Loucy (cell line): ENCODE measurements around the gene SLC2A4RG.

Source experiments
- H2AFZ ChIP-seq: fragments of 200-600 bp; sonication (generic); 2 replicates; pipeline ENCODE4 v1.6.0; 2016; ENCODE audit warnings: antibody characterized with exemption, mild to moderate bottlenecking, low read length, moderate library complexity
- H3F3A ChIP-seq: fragments of 200-600 bp; 2 replicates; pipeline ENCODE4 v1.6.0; 2016; ENCODE audit warnings: antibody characterized with exemption, low read depth, mild to moderate bottlenecking
- H3K27me3 ChIP-seq: fragments of 200-600 bp; sonication (generic); 2 replicates; pipeline ENCODE4 v1.6.1; 2014; ENCODE audit warnings: low read length, mild to moderate bottlenecking; ENCODE audit not compliant: insufficient read depth, poor library complexity, severe bottlenecking
- H3K36me3 ChIP-seq: fragments of 200-600 bp; sonication (generic); 2 replicates; pipeline ENCODE4 v1.6.1; 2016; ENCODE audit warnings: low read length; ENCODE audit not compliant: insufficient read depth
- H3K4me1 ChIP-seq: fragments of 200-600 bp; sonication (generic); 2 replicates; pipeline ENCODE4 v1.5.1; 2014; ENCODE audit warnings: low read length, mild to moderate bottlenecking; ENCODE audit not compliant: insufficient read depth, poor library complexity, severe bottlenecking
- H3K4me2 ChIP-seq: fragments of 200-600 bp; sonication (generic); 2 replicates; pipeline ENCODE4 v1.6.0; 2014; ENCODE audit warnings: antibody characterized with exemption, low read length, low read depth, mild to moderate bottlenecking; ENCODE audit not compliant: poor library complexity, severe bottlenecking
- H3K4me3 ChIP-seq: fragments of 200-600 bp; sonication (generic); 2 replicates; pipeline ENCODE4 v1.5.1; 2014; ENCODE audit warnings: low read length, mild to moderate bottlenecking, mixed read lengths; ENCODE audit not compliant: poor library complexity, severe bottlenecking
- H3K79me2 ChIP-seq: fragments of 200-600 bp; sonication (generic); 2 replicates; pipeline ENCODE4 v1.6.1; 2014; ENCODE audit warnings: low read length; ENCODE audit not compliant: insufficient read depth
- H3K9ac ChIP-seq: fragments of 200-600 bp; sonication (generic); 2 replicates; pipeline ENCODE4 v1.6.0; 2014; ENCODE audit warnings: mild to moderate bottlenecking, low read depth, low read length, moderate library complexity; ENCODE audit not compliant: poor library complexity, severe bottlenecking
- H3K9me2 ChIP-seq: fragments of 200-600 bp; sonication (generic); replicated peaks from 2 replicates; pipeline ENCODE4 v1.6.1; 2016; ENCODE audit warnings: low read depth, low read length, mixed read lengths
- H3K9me3 ChIP-seq: fragments of 200-600 bp; sonication (generic); 2 replicates; pipeline ENCODE4 v1.6.1; 2014; ENCODE audit warnings: mild to moderate bottlenecking, antibody characterized with exemption, low read length, low read depth; ENCODE audit not compliant: insufficient read depth
- H4K20me1 ChIP-seq: fragments of 200-600 bp; sonication (generic); 2 replicates; pipeline ENCODE4 v1.6.0; 2014; ENCODE audit warnings: antibody characterized with exemption, low read length, mild to moderate bottlenecking; ENCODE audit not compliant: insufficient read depth, poor library complexity, severe bottlenecking
- CTCF ChIP-seq: fragments of 200-600 bp; sonication (generic); conservative IDR thresholded peaks from 2 replicates; pipeline ENCODE4 v1.5.1; 2014; ENCODE audit warnings: mild to moderate bottlenecking, antibody characterized with exemption, low read length
- EZH2phosphoT487 ChIP-seq: fragments of 200-600 bp; IDR thresholded peaks from 2 replicates; pipeline ENCODE4 v1.6.1; 2018; ENCODE audit warnings: antibody characterized with exemption, mild to moderate bottlenecking, moderate library complexity, borderline replicate concordance

SLC2A4RG gene

GRCh38 chr20:63695424-63696305 is 43.9 kb upstream of the SLC2A4RG start:
- H4K20me1 ChIP-seq = no peaks in the 10 kb centered on the region
- no peaks in the 10 kb centered on the region for H3F3A ChIP-seq

GRCh38 chr20:63696306-63696627 is 43.3 kb upstream of the SLC2A4RG start:
- no peak overlapping the region for H3K9ac ChIP-seq

More at GRCh38 chr20:63695424-63696305, 43.9 kb upstream of the SLC2A4RG start:
- H3K4me2 ChIP-seq = peak overlapping the region; percentile 34
- no peak overlapping the region for H3K4me3 ChIP-seq
- no peaks in the 10 kb centered on the region for H3K9me2 ChIP-seq
- no peaks in the 10 kb centered on the region for H3K36me3 ChIP-seq
- no peaks in the 10 kb centered on the region for H3K79me2 ChIP-seq
- TF ChIP-seq CTCF (no peak), EZH2phosphoT487 (no peak)
- no peak overlapping the region for H3K9ac ChIP-seq
- H3K4me1 ChIP-seq = no peaks in the 10 kb centered on the region
- no peaks in the 10 kb centered on the region for H3K9me3 ChIP-seq
- H2AFZ ChIP-seq = no peak overlapping the region
- H3K27me3 ChIP-seq = no peaks in the 10 kb centered on the region

GRCh38 chr20:63696628-63697356 is 42.8 kb upstream of the SLC2A4RG start, which contains the start of gene TNFRSF6B:
Gene TNFRSF6B, plus strand, starts transcription at chr20:63696652. Its CDS starts 116 bp downstream, at chr20:63696768.
- Histone ChIP-seq H3K27me3 (no peaks in the 10 kb centered on the region), H4K20me1 (no peaks in the 10 kb centered on the region), H3F3A (no peaks in the 10 kb centered on the region), H3K9ac (no peak within 1 kb of the TSS), H2AFZ (no peak within 1 kb of the TSS), H3K79me2 (no peaks in the 10 kb centered on the region), H3K4me3 (no peak within 1 kb of the TSS), H3K4me1 (no peaks in the 10 kb centered on the region), H3K9me2 (no peaks in the 10 kb centered on the region), H3K9me3 (no peaks in the 10 kb centered on the region), H3K36me3 (no peaks in the 10 kb centered on the region), H3K4me2 (peak within 1 kb of the TSS; percentile 34)
- no peak for TF ChIP-seq EZH2phosphoT487
- no peak for TF ChIP-seq CTCF

More at GRCh38 chr20:63696306-63696627, 43.3 kb upstream of the SLC2A4RG start:
- no peaks in the 10 kb centered on the region for H3K27me3 ChIP-seq
- H3K4me1 ChIP-seq = no peaks in the 10 kb centered on the region
- no peaks in the 10 kb centered on the region for H3K79me2 ChIP-seq
- no peaks in the 10 kb centered on the region for H3K9me3 ChIP-seq
- TF ChIP-seq EZH2phosphoT487 (no peak), CTCF (no peak)
- no peak overlapping the region for H3K4me3 ChIP-seq
- no peaks in the 10 kb centered on the region for H4K20me1 ChIP-seq
- no peak overlapping the region for H2AFZ ChIP-seq
- no peaks in the 10 kb centered on the region for H3K9me2 ChIP-seq
- peak overlapping the region; percentile 34 for H3K4me2 ChIP-seq
- H3F3A ChIP-seq = no peaks in the 10 kb centered on the region
- no peaks in the 10 kb centered on the region for H3K36me3 ChIP-seq
